H1 (cell line): ENCODE measurements around the gene DEAF1. TPM values are rescaled to one million over a fixed set of nuclear protein-coding genes. Genes with fewer than 3 reads are reported as not detected.
A peak's percentile ranks its signal among the peaks of the same experiment; 100 is the strongest.

Experiments
- CTCF ChIA-PET: fragments of 300-600 bp; sonication (Branson Sonifier 250); formaldehyde crosslinking; loops from one replicate; lab custom pipeline; 2021; ENCODE audit not compliant: partially characterized antibody; lab: Charles Lee
- POLR2A ChIA-PET: fragments of 300-600 bp; sonication (Branson Sonifier 250); formaldehyde crosslinking; loops from one replicate; lab custom pipeline; 2021; ENCODE audit warnings: inconsistent platforms; ENCODE audit not compliant: partially characterized antibody; lab: Charles Lee
- DNase-seq, 2 experiments: peaks; one replicate each; pipeline versions ENCODE4 v3.0.0 to v3.0.0-alpha.2; 2010 to 2022; ENCODE audit warnings: low spot score in 2 of 2, low read depth in 1 of 2, mixed read lengths in 1 of 2
- FAIRE-seq: peaks from 2 replicates; lab custom pipeline; 2011; peaks lifted over from hg19 to GRCh38; lab: Jason Lieb, UNC
- H2AFZ ChIP-seq: 2 replicates; pipeline ENCODE4 v1.8.1; 2012; ENCODE audit warnings: low read length, inconsistent platforms
- H2AK5ac ChIP-seq: 2 replicates; pipeline ENCODE4 v1.6.1; 2013; ENCODE audit warnings: low read depth, low read length
- H2BK120ac ChIP-seq: replicated peaks from 2 replicates; pipeline ENCODE3; 2013; ENCODE audit warnings: low read depth, low read length, inconsistent platforms
- H2BK12ac ChIP-seq: 2 replicates; pipeline ENCODE4 v1.6.1; 2013; ENCODE audit warnings: low read depth, low read length
- H2BK15ac ChIP-seq: 2 replicates; pipeline ENCODE4 v1.6.1; 2013; ENCODE audit warnings: low read length
- H2BK20ac ChIP-seq: 2 replicates; pipeline ENCODE4 v1.6.1; 2013; ENCODE audit warnings: low read length
- H2BK5ac ChIP-seq: 2 replicates; pipeline ENCODE4 v1.6.1; 2013; ENCODE audit warnings: low read depth, low read length
- H3K14ac ChIP-seq: 2 replicates; pipeline ENCODE4 v1.6.1; 2013; ENCODE audit warnings: inconsistent platforms; ENCODE audit not compliant: insufficient read length
- H3K18ac ChIP-seq: 2 replicates; pipeline ENCODE4 v1.6.1; 2013; ENCODE audit warnings: low read length; ENCODE audit errors: extremely low read depth
- H3K23ac ChIP-seq: 2 replicates; pipeline ENCODE4 v1.6.1; 2013; ENCODE audit warnings: inconsistent platforms; ENCODE audit not compliant: insufficient read length
- H3K23me2 ChIP-seq: 2 replicates; pipeline ENCODE4 v1.6.1; 2013; ENCODE audit warnings: low read depth, low read length
- H3K27ac ChIP-seq: 2 replicates; pipeline ENCODE4 v1.6.1; 2011; ENCODE audit warnings: low read depth, low read length, inconsistent platforms
- H3K27me3 ChIP-seq, 4 experiments: replicated peaks in 1 of 4; 1 replicate in 1 of 4; 2 replicates in 3 of 4; pipeline versions ENCODE4 v1.6.1 to v1.8.1; 2011 to 2013; ENCODE audit warnings: low read length in 3 of 4, mild to moderate bottlenecking in 3 of 4, inconsistent platforms in 2 of 4, mixed read lengths in 2 of 4, moderate library complexity in 1 of 4; ENCODE audit not compliant: control insufficient read depth in 3 of 4, insufficient read depth in 3 of 4; ENCODE audit errors: extremely low read depth in 1 of 4
- H3K36me3 ChIP-seq, 4 experiments: 2 replicates each; pipeline versions ENCODE4 v1.6.1 to v1.8.1; 2011 to 2013; ENCODE audit warnings: mild to moderate bottlenecking in 4 of 4, low read length in 3 of 4, moderate library complexity in 2 of 4, control low read depth in 1 of 4, inconsistent platforms in 1 of 4; ENCODE audit not compliant: insufficient read depth in 4 of 4, control insufficient read depth in 2 of 4
- H3K4ac ChIP-seq: replicated peaks from 2 replicates; pipeline ENCODE3; 2013; ENCODE audit warnings: low read length, low read depth, mixed read lengths, inconsistent platforms; ENCODE audit not compliant: insufficient read length
- H3K4me1 ChIP-seq, 4 experiments: replicated peaks in 1 of 4; 1 replicate in 1 of 4; 2 replicates in 3 of 4; pipeline versions ENCODE4 v1.6.1 to v1.8.1; 2011 to 2013; ENCODE audit warnings: low read length in 3 of 4, inconsistent platforms in 2 of 4, mixed read lengths in 1 of 4; ENCODE audit not compliant: insufficient read depth in 4 of 4, control insufficient read depth in 3 of 4
- H3K4me2 ChIP-seq, 2 experiments: 2 replicates each; pipeline versions ENCODE4 v1.6.1 to v1.8.1; 2011 to 2013; ENCODE audit warnings: low read depth in 2 of 2, low read length in 2 of 2, control low read depth in 1 of 2, inconsistent platforms in 1 of 2, mild to moderate bottlenecking in 1 of 2; ENCODE audit not compliant: insufficient read depth in 1 of 2
- H3K4me3 ChIP-seq, 4 experiments: fragments of 200-600, 300-600 bp in 1 of 4; sonication (generic), shearing (Covaris generic), sonication (Bioruptor Twin) in 1 of 4; 2 replicates each; pipeline versions ENCODE4 v1.5.1 to v1.8.1; 2011 to 2016; ENCODE audit warnings: low read length in 4 of 4, low read depth in 3 of 4, control low read depth in 2 of 4, inconsistent platforms in 2 of 4, mild to moderate bottlenecking in 2 of 4, mixed read lengths in 1 of 4, moderate library complexity in 1 of 4; ENCODE audit not compliant: insufficient read depth in 2 of 4; ENCODE audit errors: extremely low read depth in 1 of 4
- H3K56ac ChIP-seq: replicated peaks from 2 replicates; pipeline ENCODE3; 2013; ENCODE audit warnings: low read depth, mild to moderate bottlenecking, mixed read lengths, low read length, inconsistent platforms; ENCODE audit not compliant: insufficient read length
- H3K79me1 ChIP-seq: 2 replicates; pipeline ENCODE4 v1.6.1; 2013; ENCODE audit warnings: low read depth, low read length, control low read depth
- H3K79me2 ChIP-seq, 2 experiments: 2 replicates each; pipeline versions ENCODE4 v1.6.1 to v1.8.1; 2012 to 2013; ENCODE audit warnings: low read length in 2 of 2, mild to moderate bottlenecking in 2 of 2, inconsistent platforms in 1 of 2; ENCODE audit not compliant: insufficient read depth in 2 of 2, control insufficient read depth in 1 of 2
- H3K9ac ChIP-seq, 4 experiments: replicated peaks in 1 of 4; 1 replicate in 1 of 4; 2 replicates in 3 of 4; pipeline versions ENCODE4 v1.6.1 to v1.8.1; 2011 to 2013; ENCODE audit warnings: low read depth in 3 of 4, low read length in 3 of 4, control low read depth in 2 of 4, mild to moderate bottlenecking in 2 of 4, moderate library complexity in 2 of 4, inconsistent platforms in 1 of 4; ENCODE audit errors: extremely low read depth in 1 of 4
- H3K9me3 ChIP-seq, 2 experiments: 2 replicates each; pipeline versions ENCODE4 v1.6.1 to v1.8.1; 2012 to 2013; ENCODE audit warnings: mild to moderate bottlenecking in 2 of 2, moderate library complexity in 2 of 2, control low read depth in 1 of 2, inconsistent platforms in 1 of 2, low read depth in 1 of 2, low read length in 1 of 2, mixed read lengths in 1 of 2; ENCODE audit not compliant: insufficient read depth in 2 of 2
- H4K20me1 ChIP-seq, 2 experiments: replicated peaks in 1 of 2; 2 replicates each; pipeline versions ENCODE3 to v1.8.1; 2011 to 2013; ENCODE audit warnings: inconsistent platforms in 2 of 2, low read length in 2 of 2, mild to moderate bottlenecking in 1 of 2; ENCODE audit not compliant: insufficient read depth in 2 of 2, control insufficient read depth in 1 of 2
- H4K5ac ChIP-seq: 2 replicates; pipeline ENCODE4 v1.6.1; 2013; ENCODE audit warnings: low read length, low read depth, mixed read lengths, inconsistent platforms; ENCODE audit not compliant: insufficient read length
- H4K8ac ChIP-seq: 2 replicates; pipeline ENCODE4 v1.8.0; 2013; ENCODE audit warnings: mild to moderate bottlenecking, moderate library complexity, low read length, inconsistent platforms; ENCODE audit not compliant: insufficient read depth; ENCODE audit errors: extremely low read depth
- H4K91ac ChIP-seq: replicated peaks from 2 replicates; pipeline ENCODE3; 2013; ENCODE audit warnings: low read length, mixed read lengths, inconsistent platforms; ENCODE audit not compliant: insufficient read length
- CHD1 ChIP-seq: IDR thresholded peaks from 2 replicates; pipeline ENCODE4 v1.6.1; 2012; ENCODE audit warnings: low read depth, low read length, improper control_type of control experiment
- GTF2F1 ChIP-seq: IDR thresholded peaks from 2 replicates; pipeline ENCODE4 v1.6.1; 2012; ENCODE audit warnings: low read depth, low read length, improper control_type of control experiment, borderline replicate concordance
- TBP ChIP-seq: IDR thresholded peaks from 2 replicates; pipeline ENCODE4 v1.6.1; 2011; ENCODE audit warnings: low read depth, low read length, improper control_type of control experiment
- WGBS, 2 experiments: shearing (Covaris generic) in 1 of 2; methylation state at CpG; one replicate each; pipeline versions ENCODE4 v1.1.6 to v1.1.7; 2013 to 2015; ENCODE audit warnings: low lambda C conversion rate in 2 of 2, mixed read lengths in 2 of 2, inconsistent platforms in 1 of 2, low coverage in 1 of 2, missing lambda C conversion rate in 1 of 2; ENCODE audit not compliant: insufficient replicate concordance in 2 of 2, insufficient coverage in 1 of 2, insufficient read length in 1 of 2; ENCODE audit errors: extremely low coverage in 1 of 2, missing lambda C conversion rate in 1 of 2; 5-methylcytosine and 5-hydroxymethylcytosine counted together
- long read RNA-seq, 2 experiments: library from RNA in 1 of 2; library from capped mRNA in 1 of 2; stranded (forward); transcript quantifications; one replicate each; pipeline ENCODE4 v2.0.0, GENCODE V29; 2021; ENCODE audit warnings: inconsistent platforms in 1 of 2
- polyA minus RNA-seq, 3 experiments: library from RNA; depleted of rRNA, polyadenylated mRNA; stranded (reverse); fragments of >200 nt; gene quantifications; 1 replicate in 2 of 3; 2 replicates in 1 of 3; pipeline ENCODE4 v1.2.3, GENCODE V29; 2011
- polyA plus RNA-seq, 7 experiments: library from polyadenylated mRNA; depleted of rRNA in 3 of 7; stranded (reverse) in 5 of 7; unstranded in 2 of 7; fragments of >200 nt in 5 of 7; fragments of 200-250 nt in 2 of 7; gene quantifications; 1 replicate in 5 of 7; 2 replicates in 1 of 7; 4 replicates in 1 of 7; pipeline versions ENCODE4 v1.2.1 to v1.2.3, GENCODE V29; 2011 to 2013; ENCODE audit warnings: missing spikeins in 2 of 7, mixed read lengths in 2 of 7
- total RNA-seq: library from RNA; stranded (reverse); fragmentation: NEBNext Ultra II Directional; extraction: Animal tissue kit (Norgen Biotek cat#: 25700); gene quantifications from 2 replicates; pipeline ENCODE4 v1.2.1, GENCODE V29; 2021
- TF ChIP-seq, protein P1 (sequence below): IDR thresholded peaks from 2 replicates; pipeline ENCODE4 v1.6.1; 2011; ENCODE audit warnings: low read length, improper control_type of control experiment

DEAF1 gene, protein sequence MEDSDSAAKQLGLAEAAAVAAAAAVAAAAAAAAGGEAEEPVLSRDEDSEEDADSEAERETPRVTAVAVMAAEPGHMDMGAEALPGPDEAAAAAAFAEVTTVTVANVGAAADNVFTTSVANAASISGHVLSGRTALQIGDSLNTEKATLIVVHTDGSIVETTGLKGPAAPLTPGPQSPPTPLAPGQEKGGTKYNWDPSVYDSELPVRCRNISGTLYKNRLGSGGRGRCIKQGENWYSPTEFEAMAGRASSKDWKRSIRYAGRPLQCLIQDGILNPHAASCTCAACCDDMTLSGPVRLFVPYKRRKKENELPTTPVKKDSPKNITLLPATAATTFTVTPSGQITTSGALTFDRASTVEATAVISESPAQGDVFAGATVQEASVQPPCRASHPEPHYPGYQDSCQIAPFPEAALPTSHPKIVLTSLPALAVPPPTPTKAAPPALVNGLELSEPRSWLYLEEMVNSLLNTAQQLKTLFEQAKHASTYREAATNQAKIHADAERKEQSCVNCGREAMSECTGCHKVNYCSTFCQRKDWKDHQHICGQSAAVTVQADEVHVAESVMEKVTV
- total RNA-seq = 53.7 and 58.4 TPM in 2 replicates
- 47.3 and 64.7 TPM in 2 replicates for polyA plus RNA-seq (2011; rRNA removed)
- 56.1 TPM for polyA plus RNA-seq (2011; cell fraction: cytosol; rRNA removed)
- 53.5 TPM for polyA plus RNA-seq (2011; cell fraction: nucleus; rRNA removed)
- polyA plus RNA-seq (2012, experiment 1 of 2) = 30.0 to 53.4 TPM (median 44.3 TPM) in 4 replicates
- polyA plus RNA-seq (2012, experiment 2 of 2) = 49.0 TPM
- 21.9 TPM for polyA plus RNA-seq (2013, experiment 1 of 2)
- 22.9 TPM for polyA plus RNA-seq (2013, experiment 2 of 2)
- 24.3 and 26.2 TPM in 2 replicates for polyA minus RNA-seq (2011; rRNA and poly(A)+ RNA removed)
- 30.0 TPM for polyA minus RNA-seq (2011; cell fraction: cytosol; rRNA and poly(A)+ RNA removed)
- 31.6 TPM for polyA minus RNA-seq (2011; cell fraction: nucleus; rRNA and poly(A)+ RNA removed)
- long read RNA-seq, experiment 1, partial matches to known transcripts = 12 of 26 reads
- long read RNA-seq, experiment 1, other reads (novel, unspliced or antisense) = 13 of 26 reads
- long read RNA-seq, experiment 2, partial matches to known transcripts = 0 of 1 reads
- long read RNA-seq, experiment 2, other reads (novel, unspliced or antisense) = 1 of 1 reads

DNA sequence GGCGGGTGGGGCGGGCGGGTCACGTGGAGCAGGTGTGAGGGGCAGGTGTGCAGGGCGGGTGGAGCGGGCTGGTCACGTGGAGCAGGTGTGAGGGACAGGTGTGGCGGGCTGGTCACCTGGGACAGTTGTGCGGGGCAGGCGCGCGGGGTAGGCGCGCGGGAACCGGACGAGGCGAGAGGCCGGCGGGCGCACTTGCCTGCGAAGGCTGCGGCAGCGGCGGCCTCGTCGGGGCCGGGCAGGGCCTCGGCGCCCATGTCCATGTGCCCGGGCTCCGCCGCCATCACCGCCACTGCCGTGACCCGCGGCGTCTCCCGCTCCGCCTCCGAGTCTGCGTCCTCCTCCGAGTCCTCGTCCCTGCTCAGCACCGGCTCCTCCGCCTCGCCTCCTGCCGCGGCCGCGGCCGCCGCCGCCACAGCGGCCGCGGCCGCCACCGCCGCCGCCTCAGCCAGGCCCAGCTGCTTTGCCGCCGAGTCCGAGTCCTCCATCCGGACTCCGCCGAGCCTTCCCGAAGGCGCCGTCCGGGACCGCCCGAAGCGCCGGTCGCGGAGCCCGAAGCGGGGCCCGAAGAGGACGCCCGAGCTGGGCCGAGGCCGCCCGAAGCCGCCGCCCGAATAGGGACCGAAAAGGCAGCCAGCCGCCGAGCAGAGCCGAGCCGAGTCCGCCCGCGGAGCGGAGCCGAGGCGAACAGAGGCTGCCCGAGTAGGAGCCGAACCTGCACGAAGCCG lies at the start of gene DEAF1:
Gene DEAF1, minus strand, starts transcription at position 660 of the 725 bp plus-strand sequence. Its CDS starts 175 bp downstream, at position 485.
- no peaks in the 10 kb centered on the region for H3K27me3 ChIP-seq
- peak within 1 kb of the TSS; percentile 33 to 65 for H3K4me2 ChIP-seq
- no peak within 1 kb of the TSS for H3K14ac ChIP-seq
- H4K8ac ChIP-seq = peak within 1 kb of the TSS; percentile 99
- H3K4ac ChIP-seq = peak within 1 kb of the TSS; percentile 98
- H2BK12ac ChIP-seq = peak within 1 kb of the TSS; percentile 92; the same call in 1 of the 2 replicates
- peaks cover 7% of the 10 kb centered on the region; the same call in 1 of the 2 replicates for H3K79me1 ChIP-seq
- H4K20me1 ChIP-seq = peaks cover 10 to 12% of the 10 kb centered on the region in 2 experiments
- H3K56ac ChIP-seq = peak within 1 kb of the TSS; percentile 98
- ChIA-PET POLR2A (interaction anchor here (1.0 to 3.2 kb wide), 10 partner anchors 10 to 125 kb away, joined by 4 to 16 read pairs (median 9); partner anchors contain the start of genes PNPLA2 and TALDO1), CTCF (interaction anchor here (1.3 to 4.9 kb wide), 4 partner anchors 11 to 33 kb away, joined by 3 to 37 read pairs (median 15); partner anchors contain the start of gene EPS8L2)
- H2BK20ac ChIP-seq = no peak within 1 kb of the TSS
- peak within 1 kb of the TSS; percentile 99 for H4K5ac ChIP-seq
- H2AFZ ChIP-seq = no peak within 1 kb of the TSS; the same call in 1 of the 2 replicates
- peak within 1 kb of the TSS; percentile 94 to 98 (median 98) for H3K9ac ChIP-seq
- 13% methylated on average over 16 of the region's 103 CpGs; no CpG with 5 or more reads in 1 of the 2 experiments for WGBS, 2 experiments
- peaks cover 7% of the 10 kb centered on the region; the same call in 1 of the 2 replicates for H3K23me2 ChIP-seq
- peaks cover 0 to 30% (median 11%) of the 10 kb centered on the region in 4 experiments; a peak in 6 of 7 replicates for H3K4me1 ChIP-seq
- peaks cover 0 to 3% (median under 1%) of the 10 kb centered on the region in 4 experiments; a peak in 2 of 8 replicates for H3K36me3 ChIP-seq
- H3K4me3 ChIP-seq = peak within 1 kb of the TSS; percentile 62 to 92 (median 77)
- H2AK5ac ChIP-seq = 0 out of 2 replicates have a peak within 1 kb of the TSS, but pooled peaks have one; percentile 82
- peak within 1 kb of the TSS; percentile 100 for H3K18ac ChIP-seq
- peak within 1 kb of the TSS; percentile 97 for H3K27ac ChIP-seq
- peak within 1 kb of the TSS; percentile 99 for H4K91ac ChIP-seq
- H3K79me2 ChIP-seq = peaks cover 5 to 33% of the 10 kb centered on the region in 2 experiments; a peak in 3 of 4 replicates
- H2BK5ac ChIP-seq = peak within 1 kb of the TSS; percentile 99
- H3K23ac ChIP-seq = no peak within 1 kb of the TSS
- H3K9me3 ChIP-seq = peaks cover 0 to 2% of the 10 kb centered on the region in 2 experiments; a peak in 1 of 4 replicates
- no peak within 1 kb of the TSS; the same call in 1 of the 2 replicates for H2BK15ac ChIP-seq
- FAIRE-seq (peak; percentile 63), DNase-seq (peak; percentile 96 to 99)
- no peak within 1 kb of the TSS for H2BK120ac ChIP-seq
- TF ChIP-seq CHD1 (no peak), TBP (no peak), GTF2F1 (no peak)
- TF ChIP-seq, protein P1, sequence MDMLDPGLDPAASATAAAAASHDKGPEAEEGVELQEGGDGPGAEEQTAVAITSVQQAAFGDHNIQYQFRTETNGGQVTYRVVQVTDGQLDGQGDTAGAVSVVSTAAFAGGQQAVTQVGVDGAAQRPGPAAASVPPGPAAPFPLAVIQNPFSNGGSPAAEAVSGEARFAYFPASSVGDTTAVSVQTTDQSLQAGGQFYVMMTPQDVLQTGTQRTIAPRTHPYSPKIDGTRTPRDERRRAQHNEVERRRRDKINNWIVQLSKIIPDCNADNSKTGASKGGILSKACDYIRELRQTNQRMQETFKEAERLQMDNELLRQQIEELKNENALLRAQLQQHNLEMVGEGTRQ = peak; percentile 55
